ENCODE measurements around the gene SPDYE4. TPM values are rescaled to one million over a fixed set of nuclear protein-coding genes. Genes with fewer than 3 reads are reported as not detected.

SPDYE4 gene
- total RNA-seq, 1 donor from 2014 or later = not detected

GRCh38 chr17:8708025-8708461 lies 50.3 kb downstream of the SPDYE4 start:
- H3K9me3 Mint-ChIP-seq (ENCODE audit: unreplicated experiment) = peaks cover 9% of the 10 kb centered on the region
- Histone ChIP-seq H3K36me3 (ENCODE audit: insufficient read depth, low read length) (no peaks in the 10 kb centered on the region), H3K27ac (ENCODE audit: low read depth, low read length) (no peak overlapping the region), H3K79me2 (ENCODE audit: insufficient read depth, low read length) (no peaks in the 10 kb centered on the region), H2AFZ (ENCODE audit: low read depth, low read length) (no peak overlapping the region), H3K4me2 (ENCODE audit: low read length) (no peak overlapping the region), H3K9ac (ENCODE audit: low read length) (no peak overlapping the region), H3K9me3 (ENCODE audit: insufficient read depth, low read depth, low read length) (no peaks in the 10 kb centered on the region), H3K4me1 (ENCODE audit: insufficient read depth, low read length) (no peaks in the 10 kb centered on the region), H3K27me3 (ENCODE audit: insufficient read depth, low read length) (no peaks in the 10 kb centered on the region), H4K20me1 (ENCODE audit: insufficient read depth, low read length) (no peaks in the 10 kb centered on the region), H3K4me3 (ENCODE audit: insufficient read depth, low read depth, low read length) (no peak overlapping the region)
- no peak for FAIRE-seq
- H3K36me3 Mint-ChIP-seq (ENCODE audit: low read depth, unreplicated experiment) = peaks cover 4% of the 10 kb centered on the region
- H3K27me3 Mint-ChIP-seq (ENCODE audit: low read depth, unreplicated experiment) = peaks cover 24% of the 10 kb centered on the region
- peaks cover 8% of the 10 kb centered on the region for H3K4me1 Mint-ChIP-seq (ENCODE audit: low read depth, unreplicated experiment)
- H3K27ac Mint-ChIP-seq (ENCODE audit: unreplicated experiment) = no peak overlapping the region
- H3K4me3 Mint-ChIP-seq (ENCODE audit: unreplicated experiment) = no peak overlapping the region
- TF ChIP-seq EZH2 (IDR thresholded peaks at IDR 0.05; ENCODE audit: insufficient read depth, low read length) = no peak
- TF ChIP-seq CTCF (IDR thresholded peaks at IDR 0.05; ENCODE audit: insufficient read depth, low read depth, low read length) = no peak
- no peak for DNase-seq (ENCODE audit: low read depth)

GRCh38 chr17:8707332-8708024 lies 50.9 kb downstream of the SPDYE4 start:
- no peak overlapping the region for H3K4me2 ChIP-seq (ENCODE audit: low read length)
- no peak overlapping the region for H3K27ac ChIP-seq (ENCODE audit: low read depth, low read length)
- H4K20me1 ChIP-seq (ENCODE audit: insufficient read depth, low read length) = no peaks in the 10 kb centered on the region
- Mint-ChIP-seq H3K9me3 (ENCODE audit: unreplicated experiment) (peaks cover 9% of the 10 kb centered on the region), H3K27me3 (ENCODE audit: low read depth, unreplicated experiment) (peaks cover 24% of the 10 kb centered on the region), H3K36me3 (ENCODE audit: low read depth, unreplicated experiment) (peaks cover 4% of the 10 kb centered on the region), H3K27ac (ENCODE audit: unreplicated experiment) (no peak overlapping the region), H3K4me1 (ENCODE audit: low read depth, unreplicated experiment) (peaks cover 8% of the 10 kb centered on the region), H3K4me3 (ENCODE audit: unreplicated experiment) (no peak overlapping the region)
- H3K9me3 ChIP-seq (ENCODE audit: insufficient read depth, low read depth, low read length) = no peaks in the 10 kb centered on the region
- H3K79me2 ChIP-seq (ENCODE audit: insufficient read depth, low read length) = no peaks in the 10 kb centered on the region
- DNase-seq (ENCODE audit: low read depth) = no peak
- no peak for TF ChIP-seq EZH2 (IDR thresholded peaks at IDR 0.05; ENCODE audit: insufficient read depth, low read length)
- no peak for TF ChIP-seq CTCF (IDR thresholded peaks at IDR 0.05; ENCODE audit: insufficient read depth, low read depth, low read length)
- H3K9ac ChIP-seq (ENCODE audit: low read length) = no peak overlapping the region
- H3K4me3 ChIP-seq (ENCODE audit: insufficient read depth, low read depth, low read length) = no peak overlapping the region
- no peaks in the 10 kb centered on the region for H3K4me1 ChIP-seq (ENCODE audit: insufficient read depth, low read length)
- FAIRE-seq = no peak
- no peak overlapping the region for H2AFZ ChIP-seq (ENCODE audit: low read depth, low read length)
- no peaks in the 10 kb centered on the region for H3K36me3 ChIP-seq (ENCODE audit: insufficient read depth, low read length)
- H3K27me3 ChIP-seq (ENCODE audit: insufficient read depth, low read length) = no peaks in the 10 kb centered on the region

GRCh38 chr17:8706431-8706830 lies 51.9 kb downstream of the SPDYE4 start:
- H3K36me3 Mint-ChIP-seq (ENCODE audit: low read depth, unreplicated experiment) = peaks cover 4% of the 10 kb centered on the region
- Histone ChIP-seq H3K4me1 (ENCODE audit: insufficient read depth, low read length) (no peaks in the 10 kb centered on the region), H4K20me1 (ENCODE audit: insufficient read depth, low read length) (no peaks in the 10 kb centered on the region)

More at GRCh38 chr17:8706431-8706830, 51.9 kb downstream of the SPDYE4 start:
- FAIRE-seq = no peak
- peaks cover 29% of the 10 kb centered on the region for H3K27me3 Mint-ChIP-seq (ENCODE audit: low read depth, unreplicated experiment)
- Histone ChIP-seq H3K79me2 (ENCODE audit: insufficient read depth, low read length) (no peaks in the 10 kb centered on the region), H3K4me3 (ENCODE audit: insufficient read depth, low read depth, low read length) (no peak overlapping the region), H3K27ac (ENCODE audit: low read depth, low read length) (no peak overlapping the region), H3K9me3 (ENCODE audit: insufficient read depth, low read depth, low read length) (no peaks in the 10 kb centered on the region), H3K27me3 (ENCODE audit: insufficient read depth, low read length) (no peaks in the 10 kb centered on the region), H3K4me2 (ENCODE audit: low read length) (no peak overlapping the region), H3K9ac (ENCODE audit: low read length) (no peak overlapping the region), H3K36me3 (ENCODE audit: insufficient read depth, low read length) (no peaks in the 10 kb centered on the region), H2AFZ (ENCODE audit: low read depth, low read length) (no peak overlapping the region)
- H3K4me1 Mint-ChIP-seq (ENCODE audit: low read depth, unreplicated experiment) = peaks cover 8% of the 10 kb centered on the region
- H3K9me3 Mint-ChIP-seq (ENCODE audit: unreplicated experiment) = peaks cover 9% of the 10 kb centered on the region
- H3K27ac Mint-ChIP-seq (ENCODE audit: unreplicated experiment) = no peak overlapping the region
- no peak overlapping the region for H3K4me3 Mint-ChIP-seq (ENCODE audit: unreplicated experiment)
- no peak for TF ChIP-seq CTCF (IDR thresholded peaks at IDR 0.05; ENCODE audit: insufficient read depth, low read depth, low read length)
- no peak for TF ChIP-seq EZH2 (IDR thresholded peaks at IDR 0.05; ENCODE audit: insufficient read depth, low read length)
- DNase-seq (ENCODE audit: low read depth) = no peak

All from astrocyte (in vitro differentiated cells and primary cell).